Measurements from ENCODE around the gene BEAN1.

Gene BEAN1

DNA sequence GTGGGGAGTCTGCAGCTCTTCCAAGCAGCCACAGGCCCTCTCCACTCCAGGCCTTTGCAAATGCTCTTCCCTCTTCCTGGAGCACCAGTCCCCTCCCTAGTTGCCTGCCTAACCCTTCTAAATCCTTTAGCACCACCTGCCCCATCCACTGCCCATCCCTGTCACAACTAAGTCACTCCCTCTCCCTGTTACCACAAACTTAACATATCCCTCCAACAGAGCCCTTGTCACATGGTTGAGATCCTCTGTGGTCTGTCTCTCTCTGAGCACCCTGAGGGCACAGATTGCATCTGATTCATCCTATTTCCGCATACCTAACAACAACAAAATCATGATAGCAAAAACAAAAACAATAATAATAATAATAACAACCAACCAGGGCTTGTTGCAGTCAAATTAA, 11.0 kb upstream of the BEAN1 start:
- in situ Hi-C loops (cut with MboI; ENCODE audit: low sequenced_read_pairs) = loop anchor here (25.0 kb wide), 1 partner anchor 171 kb away; the partner anchor contains the start of gene CMTM2

DNA sequence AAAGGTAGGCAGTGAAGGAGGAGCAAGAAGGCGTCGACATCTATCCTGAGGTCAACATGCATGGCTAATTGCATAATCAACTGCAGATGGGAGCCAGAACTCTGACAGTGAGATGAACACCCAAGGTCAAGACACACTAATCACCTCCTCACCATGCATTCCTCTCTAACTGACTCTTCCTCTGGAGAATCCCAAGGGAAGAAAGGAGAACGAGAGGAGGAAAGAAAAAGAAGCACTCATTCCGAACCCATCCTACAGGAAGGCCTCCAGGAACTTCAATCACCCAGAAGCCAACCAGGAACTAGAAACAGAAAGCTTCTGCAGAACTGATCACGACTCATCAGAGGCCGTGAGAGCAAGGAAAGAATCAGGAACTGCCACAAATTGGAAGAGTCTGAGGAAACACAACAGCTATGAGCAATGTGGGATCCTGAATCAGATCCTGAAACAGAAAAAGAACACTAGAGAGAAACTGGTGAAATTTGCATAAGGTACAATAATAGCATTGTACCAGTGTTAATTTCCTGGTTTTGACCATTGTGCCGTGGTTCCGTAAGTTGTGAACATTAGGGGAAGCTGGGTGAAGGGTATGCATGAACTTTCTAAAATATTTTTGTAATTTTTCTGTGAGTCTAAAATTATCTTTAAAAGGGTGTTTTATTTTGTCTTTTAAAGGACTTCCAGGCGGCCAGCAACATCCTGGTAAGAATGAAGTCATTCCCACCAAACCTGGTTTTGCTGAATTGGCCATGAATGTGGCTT, 10.0 kb upstream of the BEAN1 start:
- in situ Hi-C loops (cut with MboI; ENCODE audit: low sequenced_read_pairs) = loop anchor here (25.0 kb wide), 1 partner anchor 170 kb away; the partner anchor contains the start of gene CMTM2

DNA sequence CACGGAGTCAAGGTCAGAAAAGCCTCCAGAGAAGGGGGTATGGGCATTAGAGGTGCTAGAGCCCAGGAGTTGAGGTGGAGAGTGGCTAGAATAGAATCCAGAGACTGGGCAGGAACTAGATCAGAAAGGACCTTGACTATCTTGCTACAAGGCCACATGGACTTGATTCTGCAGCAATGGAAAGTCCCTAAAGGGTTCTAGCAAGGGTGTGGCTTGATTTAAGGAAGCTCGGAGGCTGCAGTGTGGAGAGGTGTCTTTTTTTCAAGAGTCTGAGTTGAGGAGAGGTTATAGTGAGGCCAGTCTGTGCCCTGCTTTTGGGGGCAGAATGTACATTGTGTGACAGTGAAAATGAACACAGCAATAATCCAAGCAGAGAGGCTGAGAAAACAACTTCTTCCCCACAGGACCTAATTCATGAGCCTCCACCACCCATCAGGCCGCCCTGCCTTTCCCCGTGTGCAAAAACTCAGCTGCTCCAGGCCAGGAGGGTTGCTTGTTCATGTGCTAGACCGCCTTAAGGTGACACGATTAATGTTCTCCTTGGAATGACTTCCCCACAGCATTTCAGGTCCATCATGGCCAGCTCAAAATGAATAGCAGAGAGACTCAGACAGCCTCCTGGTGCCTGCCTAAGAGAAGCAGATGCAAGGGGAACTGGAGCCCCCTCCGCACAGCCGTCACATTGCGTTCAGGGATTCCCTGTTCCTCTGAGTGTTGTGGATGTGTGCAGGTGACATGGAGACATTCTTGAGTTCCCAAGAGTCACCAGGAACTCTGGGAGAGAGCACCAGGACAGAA, 8.7 kb upstream of the BEAN1 start:
- in situ Hi-C loops (cut with MboI; ENCODE audit: low sequenced_read_pairs) = loop anchor here (25.0 kb wide), 1 partner anchor 169 kb away; the partner anchor contains the start of gene CMTM2

DNA sequence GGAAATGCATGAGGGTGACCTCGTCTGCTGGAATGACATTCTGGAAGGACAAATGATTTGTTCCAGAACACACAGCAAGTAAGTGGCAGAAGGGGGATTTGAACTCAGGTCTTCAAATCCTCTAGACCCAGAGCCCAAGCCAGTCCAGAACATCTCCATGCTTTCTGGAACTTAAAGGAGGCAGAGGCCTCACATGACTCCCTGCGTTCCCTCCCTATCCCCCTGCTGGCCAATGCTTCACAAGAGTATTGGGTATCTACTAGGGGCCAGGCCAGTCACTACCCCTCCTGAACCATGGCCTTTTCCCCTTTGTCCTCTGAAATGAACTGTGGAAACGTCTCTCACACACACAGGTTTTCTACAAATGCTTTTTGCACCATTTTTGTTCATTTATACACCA, 7.6 kb upstream of the BEAN1 start:
- in situ Hi-C loops (cut with MboI; ENCODE audit: low sequenced_read_pairs) = loop anchor here (25.0 kb wide), 1 partner anchor 168 kb away; the partner anchor contains the start of gene CMTM2

DNA sequence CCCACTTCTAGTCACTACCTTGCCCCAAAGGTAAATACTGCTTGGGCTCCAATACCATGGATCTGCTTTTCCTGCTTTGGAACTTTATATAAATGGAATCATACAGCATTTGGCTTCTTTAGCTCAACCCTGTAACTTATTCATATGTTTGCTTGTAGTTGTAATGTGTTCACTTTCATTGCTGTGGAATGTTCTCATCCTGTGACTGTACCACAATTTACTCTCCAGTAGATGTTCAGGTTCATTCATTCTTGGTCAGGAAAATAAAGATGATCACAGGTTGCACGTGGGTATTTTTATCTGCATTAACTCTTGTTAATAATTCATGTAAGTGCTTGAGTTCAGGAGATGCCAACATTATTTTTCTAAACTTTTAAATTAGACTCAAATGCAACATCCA, 6.7 kb upstream of the BEAN1 start:
- in situ Hi-C loops (cut with MboI; ENCODE audit: low sequenced_read_pairs) = loop anchor here (25.0 kb wide), 1 partner anchor 167 kb away; the partner anchor contains the start of gene CMTM2

DNA sequence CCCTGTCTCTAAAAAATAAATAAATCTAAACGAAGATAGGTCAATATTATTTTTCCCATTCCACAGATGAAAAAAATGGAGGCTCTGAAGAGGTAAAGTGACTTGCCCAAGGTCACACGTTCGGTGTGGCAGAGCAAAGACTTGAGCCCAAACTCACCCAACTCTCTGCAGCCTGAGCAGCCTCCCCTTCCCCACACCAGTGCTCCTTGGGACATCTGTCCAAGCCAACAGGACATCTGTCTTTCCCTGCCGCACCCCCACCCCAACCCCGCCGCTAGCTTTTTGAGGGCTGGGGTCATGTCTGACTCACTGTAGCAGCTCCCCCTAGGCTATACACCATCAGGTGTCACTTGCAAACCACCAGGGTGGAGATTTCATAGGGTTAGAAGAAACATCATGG, 5.2 kb upstream of the BEAN1 start:
- in situ Hi-C loops (cut with MboI; ENCODE audit: low sequenced_read_pairs) = loop anchor here (25.0 kb wide), 1 partner anchor 165 kb away; the partner anchor contains the start of gene CMTM2

DNA sequence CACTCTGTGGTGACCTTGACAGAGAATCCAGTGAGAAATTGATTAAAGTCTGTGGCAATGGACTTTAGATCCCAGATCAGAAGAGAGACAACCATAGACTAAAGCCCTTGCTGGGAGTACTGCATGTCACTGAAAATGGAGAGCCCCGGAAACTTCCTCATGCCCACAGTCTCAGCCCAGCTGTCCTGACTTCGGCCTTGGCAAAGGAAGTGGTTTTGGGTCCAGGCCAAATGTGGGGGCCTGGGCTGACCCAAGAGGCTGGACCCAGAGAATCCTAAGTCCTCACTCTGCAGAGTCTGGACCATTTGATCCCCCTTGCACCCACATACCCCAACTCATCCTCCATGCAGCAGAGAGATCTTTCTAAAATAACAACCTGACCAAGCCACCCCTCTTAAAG, 4.7 kb upstream of the BEAN1 start:
- in situ Hi-C loops (cut with MboI; ENCODE audit: low sequenced_read_pairs) = loop anchor here (25.0 kb wide), 1 partner anchor 165 kb away; the partner anchor contains the start of gene CMTM2

DNA sequence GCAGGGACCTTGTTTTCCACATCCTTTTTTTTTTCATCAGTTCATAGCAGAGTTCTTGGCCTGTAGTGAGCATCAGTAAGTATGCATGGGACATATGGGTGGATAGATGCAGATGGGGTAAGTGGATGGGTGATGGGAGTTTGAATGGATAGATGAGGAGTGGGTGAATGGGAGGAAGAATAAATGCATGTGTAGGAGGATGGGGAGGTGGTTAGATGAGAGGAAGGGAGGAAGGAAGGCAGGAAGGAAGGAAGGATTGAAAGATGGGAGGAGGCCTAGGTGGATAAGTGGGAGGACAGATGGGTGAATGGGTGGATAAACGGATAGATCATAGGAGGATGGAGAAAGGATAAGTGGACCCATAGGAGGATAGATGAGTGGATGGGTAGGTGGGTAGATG, 3.9 kb upstream of the BEAN1 start:
- in situ Hi-C loops (cut with MboI; ENCODE audit: low sequenced_read_pairs) = loop anchor here (25.0 kb wide), 1 partner anchor 164 kb away; the partner anchor contains the start of gene CMTM2

DNA sequence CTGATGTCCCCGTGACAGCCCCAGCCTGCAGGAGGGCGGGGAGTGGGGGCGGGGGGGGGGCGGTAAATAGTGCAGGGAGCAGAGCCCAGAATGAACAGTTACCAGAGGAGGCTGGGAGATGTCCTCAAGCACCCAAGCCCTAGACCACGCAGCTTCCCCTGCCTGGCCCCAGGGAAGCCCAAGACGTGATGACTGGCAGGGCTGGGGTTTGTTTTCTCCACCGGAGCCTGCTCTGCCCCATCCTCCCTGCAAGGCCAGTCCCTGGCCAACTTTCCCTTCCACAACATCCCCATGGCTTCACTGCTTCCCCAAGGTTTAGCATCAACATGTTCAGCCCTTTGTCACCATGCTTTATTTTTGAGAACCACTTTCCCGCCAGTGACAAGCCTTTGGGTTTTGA, 1.4 kb upstream of the BEAN1 start:
- in situ Hi-C loops (cut with MboI; ENCODE audit: low sequenced_read_pairs) = no loop called here

DNA sequence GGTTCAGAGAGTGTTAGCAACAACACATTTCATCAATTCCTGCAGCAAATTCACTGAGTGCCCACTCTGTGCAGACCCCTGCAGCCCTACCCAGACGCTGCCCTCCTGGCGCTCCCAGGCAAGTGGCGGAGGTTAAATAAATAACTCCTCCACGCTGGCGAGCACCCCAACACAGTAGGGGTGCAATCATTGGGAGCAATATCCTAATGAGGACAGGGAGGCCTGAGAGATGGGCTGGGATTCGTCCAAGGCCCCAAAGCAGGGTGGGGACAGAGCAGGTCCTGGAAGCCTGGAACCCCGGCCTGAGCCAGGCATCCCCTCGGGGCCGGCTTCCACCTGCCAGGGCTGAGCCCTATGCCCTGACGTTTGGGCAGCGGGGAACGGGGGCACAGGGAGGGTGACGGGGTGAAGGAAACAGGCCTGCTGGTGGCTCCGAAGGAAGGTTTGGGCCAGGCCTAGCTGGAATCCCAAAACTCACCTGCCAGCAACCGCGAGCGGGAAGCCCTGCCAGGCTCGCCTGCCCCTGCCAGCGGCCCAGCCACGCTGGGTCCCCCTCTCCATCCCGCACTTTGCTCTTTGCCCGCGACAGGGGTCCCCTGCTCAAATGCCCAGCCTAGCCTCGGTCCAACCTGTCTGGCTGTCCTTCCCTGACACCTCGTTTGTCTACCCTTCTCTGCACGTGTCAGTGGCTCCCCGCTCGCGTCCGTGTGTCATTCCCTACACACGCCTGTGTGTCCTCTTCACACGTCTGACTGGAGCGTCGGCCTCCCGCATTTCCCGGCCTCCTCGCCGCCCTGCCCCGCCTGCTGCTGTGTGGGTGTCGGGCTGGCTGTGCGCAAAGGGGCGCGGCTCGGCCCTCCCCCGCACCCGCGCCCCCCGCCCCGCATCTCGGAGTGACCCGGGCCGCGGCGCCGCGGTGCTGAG, 721 bp upstream of the BEAN1 start:
- in situ Hi-C loops (cut with MboI; ENCODE audit: low sequenced_read_pairs) = no loop called here

DNA sequence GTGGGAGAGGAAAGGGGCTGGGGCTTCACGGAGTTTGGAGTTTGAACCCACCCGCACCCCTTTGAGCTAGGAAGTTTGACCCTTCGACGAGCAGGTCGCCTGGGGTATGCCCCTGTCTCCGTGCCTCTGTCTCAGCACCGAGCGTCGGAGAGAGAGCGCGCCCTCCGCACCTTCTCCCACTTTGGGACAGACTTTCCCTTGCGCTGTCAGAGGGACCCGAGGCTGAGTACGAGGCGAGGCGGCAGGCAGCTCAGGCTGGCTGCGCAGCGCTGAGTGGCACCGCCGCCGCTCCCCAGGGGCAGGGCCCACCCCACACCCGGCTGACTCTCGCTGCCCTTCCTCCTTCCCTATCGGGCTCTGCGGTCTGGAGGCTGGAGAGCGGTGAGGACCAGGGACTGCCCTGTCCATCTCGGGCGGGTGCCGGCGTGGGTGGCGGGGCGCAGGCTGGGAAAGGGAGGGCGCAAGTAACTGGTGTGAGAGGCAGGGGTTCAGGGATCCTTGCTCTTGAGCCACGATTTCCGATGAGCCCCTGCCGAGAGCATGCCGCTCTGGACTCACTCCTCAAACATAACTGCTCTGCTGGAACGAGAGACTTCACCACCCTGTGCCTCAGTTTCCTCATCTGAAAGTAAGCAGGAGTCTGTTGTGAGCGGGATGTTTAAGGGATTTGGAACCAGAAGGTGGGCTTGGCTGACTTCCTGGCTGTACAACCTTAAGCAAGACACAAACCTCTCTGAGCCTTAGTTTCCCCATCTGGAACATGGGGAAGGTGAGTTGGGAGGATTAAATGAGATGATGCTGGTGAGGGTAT, 981 bp downstream of the BEAN1 start:
- in situ Hi-C loops (cut with MboI; ENCODE audit: low sequenced_read_pairs) = no loop called here

DNA sequence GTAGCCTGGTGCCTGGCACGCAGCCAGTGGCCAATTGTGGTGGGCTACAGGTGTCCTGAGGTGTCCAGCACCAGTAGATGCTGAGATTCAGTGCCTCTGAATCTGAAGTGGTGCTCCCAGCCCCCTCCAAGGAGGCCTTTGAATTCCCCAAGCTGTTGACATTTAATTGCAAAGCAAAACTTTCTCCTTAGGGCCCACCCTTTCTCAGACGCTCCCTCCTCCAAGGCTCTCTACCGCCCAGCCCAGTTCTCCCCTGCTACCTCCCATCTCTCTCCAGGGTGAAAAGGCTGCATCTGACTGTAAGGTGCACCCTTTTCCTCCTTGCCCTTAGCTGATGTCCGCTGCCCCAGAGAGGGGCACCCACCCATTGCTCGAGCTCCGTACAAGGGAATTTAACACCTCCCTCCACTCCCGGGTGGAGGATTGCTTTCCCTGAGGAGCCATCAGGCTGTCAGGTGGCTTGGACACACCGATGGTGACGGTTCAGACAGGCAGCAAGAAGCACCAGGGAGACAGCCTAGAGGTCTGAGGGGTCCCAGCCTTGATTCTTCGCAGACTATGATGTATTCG, 1.7 kb downstream of the BEAN1 start:
- in situ Hi-C loops (cut with MboI; ENCODE audit: low sequenced_read_pairs) = no loop called here

DNA sequence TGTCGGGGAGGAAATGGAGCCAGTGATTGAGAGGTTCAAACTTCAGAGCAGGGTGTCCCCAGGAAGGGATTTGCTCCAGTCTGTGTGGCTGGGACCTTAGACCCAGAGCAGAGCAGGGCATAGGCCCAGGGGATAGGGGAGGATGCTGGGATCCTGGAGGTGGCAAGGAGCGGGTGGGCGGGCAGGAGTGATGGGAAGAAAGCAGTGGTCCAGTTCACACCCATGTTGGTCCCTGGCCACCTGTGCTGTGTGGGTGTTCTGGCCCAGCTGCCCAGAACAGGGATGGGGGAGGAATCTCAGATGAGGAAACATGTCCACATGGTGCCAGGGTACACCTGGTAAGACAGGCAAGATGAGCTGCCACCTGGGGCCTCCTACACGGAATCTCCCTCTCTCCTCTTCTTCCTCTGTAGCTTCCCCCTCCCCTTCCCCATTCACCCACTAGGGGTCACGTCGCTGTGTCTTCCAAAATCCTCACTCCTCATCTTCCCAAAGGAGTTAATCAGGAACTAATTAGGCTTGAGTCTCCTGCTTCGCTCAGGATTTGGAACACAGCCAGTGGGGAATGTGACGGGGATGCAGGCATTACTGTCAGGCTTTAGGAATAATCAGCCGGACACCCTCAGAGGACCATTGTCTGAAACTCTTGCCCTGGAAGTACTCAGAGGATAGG, 2.3 kb downstream of the BEAN1 start:
- in situ Hi-C loops (cut with MboI; ENCODE audit: low sequenced_read_pairs) = no loop called here

DNA sequence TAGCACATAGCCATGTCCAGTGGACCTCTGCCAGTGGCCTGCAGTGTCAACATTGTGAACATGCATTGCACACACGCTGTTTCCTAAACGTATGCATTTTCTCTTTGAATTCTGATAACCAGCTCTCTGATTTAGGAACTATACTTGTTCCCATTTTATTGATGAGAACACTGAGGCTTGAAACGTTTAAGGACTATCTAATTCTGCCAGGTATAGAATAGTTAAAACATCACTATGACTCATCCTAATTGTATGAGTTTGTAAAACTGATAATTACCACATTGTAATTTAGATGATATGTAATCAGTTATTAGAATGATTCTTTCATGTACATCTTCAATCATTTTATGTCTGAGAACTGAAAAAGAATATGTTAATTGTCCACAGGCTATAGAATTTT, 3.1 kb downstream of the BEAN1 start:
- in situ Hi-C loops (cut with MboI; ENCODE audit: low sequenced_read_pairs) = no loop called here

DNA sequence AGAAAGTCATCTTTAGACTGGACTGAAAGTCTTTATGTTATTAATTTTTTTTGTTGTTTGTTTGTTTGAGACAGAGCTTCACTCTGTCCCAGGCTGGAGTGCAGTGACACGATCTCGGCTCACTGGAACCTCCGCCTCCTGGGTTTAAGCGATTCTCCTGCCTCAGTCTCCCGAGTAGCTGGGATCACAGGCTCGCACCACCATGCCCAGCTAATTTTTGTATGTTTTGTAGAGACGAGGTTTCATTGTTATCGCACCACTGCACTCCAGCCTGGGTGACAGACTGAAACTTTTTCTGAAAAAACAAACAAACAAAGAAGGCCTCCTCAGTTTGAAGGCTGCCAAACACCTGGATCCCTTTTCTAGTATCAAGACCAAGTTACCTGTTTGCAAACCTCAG, 4.7 kb downstream of the BEAN1 start:
- in situ Hi-C loops (cut with MboI; ENCODE audit: low sequenced_read_pairs) = no loop called here

DNA sequence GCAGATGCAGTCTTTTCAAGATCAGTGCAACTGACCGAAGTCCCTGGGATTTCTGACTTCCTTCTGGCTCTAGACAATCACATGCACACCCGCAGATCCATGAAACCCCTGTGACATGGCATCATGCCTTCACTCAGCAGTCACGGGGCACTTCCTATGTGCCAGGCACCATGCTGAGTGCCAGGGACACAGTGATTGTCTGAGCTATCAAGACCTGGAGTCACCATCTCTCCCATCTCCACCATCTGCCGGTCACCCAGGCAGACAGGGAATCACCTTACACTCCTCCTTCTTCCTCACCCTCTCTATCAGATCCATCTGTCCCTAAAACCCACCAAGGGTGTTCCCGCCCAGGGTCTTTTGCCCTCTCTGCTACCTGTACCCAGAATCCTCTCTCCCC, 5.3 kb downstream of the BEAN1 start:
- in situ Hi-C loops (cut with MboI; ENCODE audit: low sequenced_read_pairs) = no loop called here

DNA sequence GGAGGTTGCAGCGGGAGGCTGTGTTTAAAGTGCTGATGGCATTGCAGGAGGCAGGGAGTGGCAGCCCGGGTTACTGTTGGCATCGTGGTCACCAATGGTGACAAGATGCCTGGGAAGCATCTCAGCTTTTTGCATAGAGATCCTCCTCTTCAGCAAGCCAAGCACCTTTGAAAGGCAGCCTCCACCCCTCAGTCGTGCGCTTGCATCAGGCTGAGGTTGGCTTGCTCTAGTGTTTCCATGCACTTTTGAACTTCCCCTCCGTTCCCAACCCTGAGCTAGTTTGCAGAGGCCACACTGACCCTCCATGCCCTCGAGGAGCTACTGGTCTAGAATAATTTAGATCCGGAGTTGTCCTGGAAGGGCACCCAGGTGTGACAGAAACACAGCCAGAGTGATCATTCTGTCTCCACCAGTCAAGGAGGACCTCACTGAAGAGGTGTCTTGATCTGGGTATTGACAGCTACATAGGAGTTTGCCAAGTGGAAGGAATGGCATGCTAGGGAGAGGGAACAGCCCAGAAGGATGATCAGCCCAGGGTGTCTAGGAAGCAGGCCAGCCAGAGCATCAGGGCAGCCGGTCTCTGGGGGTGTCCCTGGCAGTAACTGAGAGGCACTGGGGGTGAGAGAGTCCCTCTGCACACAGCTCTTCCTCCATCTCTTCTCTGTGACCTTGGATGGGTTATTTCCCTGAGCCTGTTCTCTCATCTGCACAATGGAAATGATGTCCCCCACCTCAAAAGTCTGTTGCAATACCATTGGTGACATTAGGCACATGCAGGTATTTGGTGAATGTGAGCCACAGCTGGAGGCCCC, 7.7 kb downstream of the BEAN1 start:
- in situ Hi-C loops (cut with MboI; ENCODE audit: low sequenced_read_pairs) = no loop called here

DNA sequence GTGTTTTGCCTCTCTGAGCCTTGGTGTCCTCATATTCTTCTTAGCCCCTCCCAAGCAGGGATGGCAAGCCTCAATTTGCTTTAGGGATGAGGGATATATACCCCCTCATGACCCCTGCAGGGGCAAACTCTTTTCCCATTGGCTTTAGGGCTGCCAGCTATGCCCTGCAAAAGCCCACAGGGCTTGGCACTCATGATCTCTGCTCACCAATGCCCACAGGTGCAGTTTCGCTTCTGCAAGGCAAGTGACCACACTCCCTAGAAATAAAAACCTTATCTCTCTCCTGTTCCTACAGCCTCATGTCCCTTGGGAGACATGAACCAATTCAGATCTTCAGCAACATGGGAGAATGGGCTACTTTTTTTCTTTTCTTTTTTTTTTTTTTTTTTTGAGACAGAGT, 8.8 kb downstream of the BEAN1 start:
- in situ Hi-C loops (cut with MboI; ENCODE audit: low sequenced_read_pairs) = no loop called here
